Left colon (tissue), 2 donors: ENCODE results near the gene CRYBB1. TPM values are rescaled to one million over a fixed set of nuclear protein-coding genes. Genes with fewer than 3 reads are reported as not detected.

Experiments
- ATAC-seq: fragments of 200-7000 bp; cut with Tn5 transposase; one replicate; pipeline ENCODE4 v1.9.1; 2020; ENCODE audit warnings: mild to moderate bottlenecking, moderate library complexity
- DNase-seq, 2 donors: peaks; one replicate each; pipeline ENCODE4 v3.0.0-alpha.2; 2020
- intact Hi-C, 2 donors: fragments of 100-400 bp; cut with DNase I in 1 of 2; cut with micrococcal nuclease in 1 of 2; formaldehyde crosslinking; loops; one replicate each; pipeline versions ENCODE4 v1.11.2 to v1.14.0; 2022; cut with DNase I, micrococcal nuclease
- total RNA-seq, 2 donors: library from RNA; stranded (reverse); fragmentation: NEBNext Ultra II Directional; extraction: Animal tissue kit (Norgen Biotek cat#: 25700); gene quantifications; one replicate each; pipeline ENCODE4 v1.2.1, GENCODE V29; 2021
- donor health status: DM: no; HTN: no; CAD: no.
- donor health status: DM: yes; HTN: yes; CAD: no.

Gene CRYBB1
- total RNA-seq, 2 donors from 2014 or later = 0.36 TPM; not detected in 1

DNA sequence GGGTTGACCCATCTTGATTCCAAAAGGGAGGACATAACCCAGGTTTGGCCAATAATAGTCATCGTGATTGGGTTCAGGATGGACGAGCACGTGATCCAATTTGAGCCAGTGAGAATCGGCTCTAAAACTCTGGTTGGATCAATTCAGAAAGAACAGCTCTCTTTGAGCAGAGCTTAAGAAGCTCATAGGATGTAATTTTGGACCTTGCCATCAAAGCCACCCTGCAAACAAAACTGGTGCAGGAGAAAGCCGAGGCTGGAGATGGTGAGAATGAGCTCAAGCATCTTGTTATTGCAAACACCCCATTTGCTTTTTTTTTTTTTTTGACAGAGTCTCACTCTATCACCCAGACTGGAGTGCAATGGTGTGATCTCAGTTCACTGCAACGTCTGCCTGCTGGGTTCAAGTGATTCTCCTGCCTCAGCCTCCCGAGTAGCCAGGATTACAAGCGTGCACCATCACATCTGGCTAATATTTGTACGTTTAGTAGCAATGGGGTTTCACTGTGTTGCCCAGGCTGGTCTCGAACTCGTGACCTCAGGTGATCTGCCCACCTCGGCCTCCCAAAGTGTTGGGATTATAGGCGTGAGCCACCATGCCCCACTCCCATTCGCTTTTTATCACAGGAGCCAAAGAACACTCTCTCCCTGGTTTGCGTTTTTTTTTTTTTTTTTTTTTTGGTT is 25.7 kb upstream of the CRYBB1 start:
- ATAC-seq (no peak), DNase-seq (no peak)
- intact Hi-C loops = no loop called here

DNA sequence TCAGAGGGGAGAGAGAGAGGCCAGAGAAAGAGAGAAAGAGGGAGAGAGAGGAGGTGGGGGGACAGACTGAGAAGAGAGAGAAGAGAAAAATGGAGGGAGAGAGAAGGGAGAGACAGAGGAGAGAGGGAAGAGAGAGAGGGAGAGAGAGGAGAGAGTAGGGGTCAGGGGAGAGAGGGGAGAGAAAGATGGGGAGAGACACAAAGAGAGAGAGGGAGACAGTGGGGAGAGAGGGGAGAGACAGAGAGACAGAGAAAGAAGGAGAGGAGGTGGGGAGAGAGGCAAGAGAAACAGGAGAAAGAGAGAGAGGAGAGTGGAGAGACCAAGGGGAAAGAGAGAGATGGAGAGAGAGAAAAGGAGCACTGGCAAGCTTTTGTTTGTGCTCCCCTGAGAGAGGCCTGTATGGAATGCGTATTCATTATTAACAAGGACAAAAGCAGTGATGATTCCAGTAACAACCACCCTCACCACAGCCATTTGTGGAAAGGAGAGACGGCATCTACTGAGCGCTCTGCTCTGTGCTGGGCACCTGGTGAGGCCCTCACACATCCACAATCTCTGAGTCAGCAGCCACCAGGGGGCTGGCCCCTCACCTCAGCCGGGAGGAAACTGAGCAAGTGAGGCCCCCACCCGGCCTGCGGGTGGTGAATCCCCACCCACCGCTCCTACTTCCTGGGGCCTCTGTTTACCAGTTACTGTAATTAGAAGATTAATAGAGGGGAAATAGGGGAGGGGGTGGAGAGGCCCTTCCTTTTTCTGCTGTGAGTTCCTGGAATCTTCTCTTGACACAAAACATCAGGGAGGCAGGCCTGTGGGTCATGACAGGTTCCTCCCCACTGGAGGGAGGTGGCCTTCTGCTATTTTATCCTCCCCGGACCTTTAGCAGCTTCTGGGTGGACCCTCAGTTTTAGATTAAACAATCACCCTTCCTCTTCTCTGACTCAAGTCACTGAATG is 24.9 kb upstream of the CRYBB1 start:
- DNase-seq (peak in 1 of 2 donors; percentile 56), ATAC-seq (no peak)
- intact Hi-C loops = no loop called here

DNA sequence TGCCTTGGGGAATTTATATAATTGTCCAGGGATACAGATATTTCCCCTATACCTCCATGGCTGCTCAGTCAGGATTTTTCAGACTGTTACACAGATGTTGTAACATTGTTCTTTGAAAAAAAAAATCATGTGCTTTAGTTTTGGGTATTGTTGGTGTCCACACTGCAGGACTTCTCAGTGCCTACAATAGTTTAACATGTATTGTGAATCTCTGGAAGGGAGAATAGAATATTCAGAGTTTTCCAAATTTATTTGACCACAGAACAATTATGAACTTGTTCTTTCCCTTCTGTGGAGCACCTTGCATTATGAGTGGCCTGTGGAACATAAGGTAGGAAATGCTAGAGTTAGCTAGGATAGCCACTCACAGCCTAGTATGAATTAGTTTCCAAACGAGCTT is 18.5 kb upstream of the CRYBB1 start:
- intact Hi-C loops = no loop called here
- DNase-seq (no peak), ATAC-seq (no peak)

DNA sequence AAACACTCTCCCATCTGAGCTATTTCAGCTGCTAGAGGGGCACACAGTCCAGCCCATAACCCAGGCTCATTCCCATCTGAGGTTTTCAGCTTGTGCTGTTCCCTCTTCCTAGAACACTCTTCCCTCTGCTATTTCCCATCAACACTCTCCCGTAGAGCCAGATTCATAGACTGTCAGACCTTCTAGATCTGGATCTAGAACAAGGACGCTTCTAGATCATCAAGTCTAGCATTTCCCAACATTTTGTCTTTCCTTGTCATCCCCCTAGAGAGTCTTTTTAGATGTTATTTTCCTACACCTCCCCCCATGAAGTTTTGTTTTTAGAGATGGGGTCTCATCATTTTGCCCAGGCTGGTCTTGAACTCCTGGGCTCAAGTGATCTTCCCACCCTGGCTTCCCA is 17.3 kb upstream of the CRYBB1 start:
- intact Hi-C loops = no loop called here
- DNase-seq (no peak), ATAC-seq (no peak)

DNA sequence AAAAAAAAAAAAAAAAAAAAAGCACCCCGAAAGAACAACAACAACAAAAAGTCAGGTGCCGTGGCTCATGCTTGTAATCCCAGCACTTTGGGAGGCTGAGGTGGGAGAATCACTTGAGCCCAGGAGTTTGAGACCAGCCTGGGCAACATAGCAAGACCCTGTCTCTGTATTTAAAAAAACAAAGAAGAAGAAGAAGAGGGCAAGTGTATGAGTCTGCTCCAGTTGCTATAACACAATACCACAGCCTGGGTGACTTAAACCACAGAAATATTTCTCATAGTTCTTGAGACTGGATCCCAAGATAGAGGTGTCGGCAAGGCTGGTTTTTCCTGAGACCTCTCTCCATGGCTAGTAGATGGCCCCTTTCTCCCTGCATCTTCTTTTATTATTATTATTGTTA is 16.4 kb upstream of the CRYBB1 start:
- ATAC-seq (no peak), DNase-seq (no peak)
- intact Hi-C loops = no loop called here

DNA sequence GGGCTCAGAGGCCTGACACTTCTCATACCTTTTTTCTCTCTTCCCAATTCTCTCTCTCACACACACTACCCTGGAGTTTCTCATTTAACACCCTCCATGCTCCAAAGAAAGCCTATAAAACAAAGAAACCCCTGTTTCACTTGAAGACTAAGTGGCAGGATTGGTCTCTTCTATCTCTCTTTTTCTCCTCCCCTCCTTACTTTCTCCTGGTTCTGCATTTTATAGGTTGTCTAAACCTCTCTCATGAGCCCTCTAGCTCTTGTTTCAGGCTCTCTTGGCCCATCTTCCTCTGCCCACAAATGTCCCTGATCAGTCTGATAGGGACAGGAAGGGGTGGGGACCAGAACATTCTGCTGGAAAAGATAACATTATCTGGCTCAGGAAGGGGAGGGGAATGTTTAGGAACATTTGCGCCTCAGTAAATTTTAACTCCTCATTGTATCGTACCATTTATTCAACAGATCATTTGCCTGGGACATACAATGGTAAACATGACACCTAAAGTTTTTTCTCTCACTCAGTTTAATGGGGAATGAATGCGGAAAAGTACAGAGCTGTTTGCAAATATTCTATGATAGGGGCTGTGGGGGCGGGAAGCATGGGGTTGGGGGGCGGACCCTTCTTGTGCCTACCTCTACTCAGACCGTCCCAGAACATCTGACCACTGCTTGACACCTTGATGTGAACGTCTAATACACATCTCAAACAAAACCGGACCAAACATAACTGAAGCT is 14.8 kb upstream of the CRYBB1 start:
- DNase-seq = no peak
- ATAC-seq = no peak
- intact Hi-C loops = no loop called here

DNA sequence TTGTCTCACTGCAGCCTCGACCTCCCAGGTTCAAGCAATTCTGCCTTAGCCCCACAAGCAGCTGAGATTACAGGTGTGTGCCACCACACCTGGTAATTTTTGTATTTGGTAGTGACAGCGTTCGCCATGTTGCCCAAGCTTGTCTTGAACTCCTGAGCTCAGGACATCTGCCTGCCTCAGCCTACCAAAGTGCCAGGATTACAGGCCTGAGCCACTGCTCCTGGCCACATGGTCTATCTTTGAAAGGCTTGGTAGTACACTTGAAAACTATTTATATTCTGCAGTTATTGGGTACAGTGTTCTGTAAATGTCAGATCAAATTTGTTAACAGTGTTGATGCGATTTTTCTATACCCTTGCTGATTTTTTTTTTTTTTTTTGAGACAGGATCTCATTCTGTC is 13.5 kb upstream of the CRYBB1 start:
- intact Hi-C loops = no loop called here
- ATAC-seq (no peak), DNase-seq (no peak)

DNA sequence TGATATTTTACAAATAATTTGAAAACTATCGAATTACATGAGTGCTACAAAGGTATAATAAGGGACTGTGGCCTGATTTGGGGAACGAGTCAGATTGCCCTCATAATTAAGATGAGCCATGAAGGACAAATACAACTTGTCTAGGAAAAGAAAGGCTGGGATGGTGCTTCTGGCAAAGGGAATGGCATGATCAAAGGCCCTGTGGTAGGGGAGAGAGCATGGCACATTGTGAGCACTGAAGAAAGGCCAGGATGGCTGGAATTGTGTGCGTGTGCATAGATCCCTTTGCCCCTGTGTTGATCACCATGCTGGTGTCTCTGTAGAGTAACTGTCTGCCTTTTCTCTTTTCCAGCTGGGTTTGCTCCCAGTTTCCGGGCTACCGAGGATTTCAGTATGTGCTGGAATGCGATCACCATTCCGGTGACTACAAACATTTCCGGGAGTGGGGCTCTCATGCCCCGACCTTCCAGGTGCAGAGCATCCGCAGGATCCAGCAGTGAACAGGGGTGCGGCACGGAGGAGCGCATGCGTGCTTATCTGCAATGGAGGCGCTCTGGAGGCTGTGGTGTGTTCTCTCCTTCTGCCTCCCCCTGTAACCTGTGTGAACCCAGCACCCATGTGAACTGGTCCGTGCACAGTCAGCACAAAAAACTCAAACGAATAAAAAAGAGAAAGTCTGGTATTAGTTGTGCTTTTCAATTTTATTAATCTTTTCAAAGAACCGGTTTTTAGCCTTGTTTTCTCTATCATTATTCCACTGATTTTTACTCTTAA is 12.3 kb upstream of the CRYBB1 start:
- DNase-seq = no peak
- intact Hi-C loops = no loop called here

DNA sequence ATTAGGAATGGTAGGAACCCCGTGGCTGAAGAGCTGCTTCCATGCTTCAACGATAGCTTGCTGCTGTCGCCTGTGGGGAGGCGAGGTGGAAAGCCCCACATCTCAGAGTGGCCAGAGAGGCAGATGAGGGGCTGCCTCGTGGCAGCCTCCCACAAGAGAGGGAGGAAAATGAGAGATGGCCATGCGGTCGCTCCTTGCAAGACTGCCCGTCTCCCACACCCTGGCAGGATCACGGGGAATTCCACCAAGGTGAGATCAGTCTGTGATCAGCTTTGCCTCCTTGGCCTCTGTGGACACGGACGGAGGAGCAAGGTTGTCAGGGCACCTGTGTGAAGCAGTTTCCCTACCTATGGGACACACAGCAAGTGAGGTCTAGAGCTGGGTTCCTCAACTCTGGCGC is 7.0 kb upstream of the CRYBB1 start:
- intact Hi-C loops = no loop called here
- ATAC-seq (no peak), DNase-seq (no peak)

More for the DNA sequence above, 12.3 kb upstream of the CRYBB1 start:
- no peak for ATAC-seq

DNA sequence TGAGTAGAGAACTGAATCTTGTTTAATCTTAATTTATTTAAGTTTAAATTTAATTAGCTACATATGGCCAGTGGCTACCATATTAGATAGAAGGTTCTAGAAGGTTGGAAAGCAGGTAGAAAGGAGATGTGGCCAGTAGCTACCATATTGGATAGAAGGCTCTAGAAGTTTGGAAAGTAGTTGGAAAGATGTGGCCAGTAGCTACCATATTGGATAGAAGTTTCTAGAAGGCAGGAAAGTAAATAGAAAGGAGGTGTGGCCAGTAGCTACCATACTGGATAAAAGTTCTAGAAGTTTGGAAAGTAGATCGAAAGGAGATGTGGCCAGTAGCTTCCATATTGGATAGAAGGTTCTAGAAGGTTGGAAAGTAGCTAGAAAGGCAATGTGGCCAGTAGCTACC is 6.2 kb upstream of the CRYBB1 start:
- DNase-seq (no peak), ATAC-seq (no peak)
- intact Hi-C loops = no loop called here

DNA sequence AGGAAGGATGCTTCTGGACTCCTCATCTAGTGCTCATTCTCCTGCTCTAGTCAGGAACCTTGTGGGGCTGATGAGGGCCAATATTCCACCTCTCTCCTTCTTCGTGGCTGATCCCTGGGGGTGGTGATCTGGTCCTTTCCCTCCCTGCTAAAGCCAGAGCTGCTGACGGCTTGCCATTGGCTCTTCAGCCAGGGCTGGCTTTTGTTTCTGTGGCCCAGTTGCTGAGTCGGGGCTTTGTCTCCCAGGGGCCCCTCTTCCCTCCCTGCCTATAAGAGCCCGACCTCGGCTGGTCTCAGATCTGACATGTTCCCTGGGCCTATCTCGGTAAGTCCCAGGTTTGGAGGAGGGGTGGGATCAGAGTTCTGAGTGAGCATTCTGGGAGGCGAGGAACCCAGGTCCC is 3.8 kb upstream of the CRYBB1 start, which contains the start of gene CRYBA4:
CRYBA4 (plus strand) TSS at position 301 of the 400 bp plus-strand sequence. CDS start 634 bp downstream, outside the sequence.
- no peak for ATAC-seq
- DNase-seq = no peak
- intact Hi-C loops = no loop called here

DNA sequence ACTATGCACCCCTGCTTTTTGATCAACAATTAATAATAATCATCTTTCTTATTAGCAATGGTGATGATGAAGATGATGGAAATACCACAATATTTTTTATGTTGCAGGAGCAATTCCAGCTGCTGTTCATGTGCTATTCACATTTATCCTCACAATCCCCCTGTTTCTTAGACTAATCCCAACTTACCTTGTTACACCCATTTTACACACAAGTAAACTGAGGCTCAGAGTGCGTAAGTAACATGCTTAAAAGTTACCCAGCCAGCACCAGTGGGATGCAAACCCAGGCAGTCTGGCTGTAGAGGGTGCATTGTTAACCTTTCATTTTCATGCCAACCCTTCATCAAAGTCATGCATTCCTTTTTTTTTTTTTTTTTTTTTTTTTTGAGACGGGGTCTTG is 2.4 kb upstream of the CRYBB1 start:
- ATAC-seq = no peak
- DNase-seq = no peak
- intact Hi-C loops = no loop called here

DNA sequence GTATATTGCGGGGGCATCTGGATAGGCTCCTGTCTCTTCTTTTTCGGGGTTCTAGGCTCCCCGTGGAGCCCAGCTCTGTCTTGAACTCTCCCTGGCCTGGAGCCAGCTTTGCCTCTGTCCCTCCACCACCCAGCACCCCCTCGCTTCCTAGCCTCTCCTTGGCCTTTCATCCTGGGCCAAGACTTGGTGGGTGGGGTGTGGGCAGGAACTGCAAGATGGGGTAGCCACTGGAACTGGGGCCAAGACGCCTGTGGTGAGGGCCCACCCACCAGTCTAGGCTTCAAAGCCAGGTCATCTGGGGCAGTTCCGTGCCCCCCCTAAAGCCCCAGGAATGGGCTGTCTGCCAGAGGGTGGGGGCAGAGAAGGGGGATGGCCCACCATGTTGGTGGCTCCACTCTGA is 1.7 kb upstream of the CRYBB1 start:
- ATAC-seq (no peak), DNase-seq (no peak)
- intact Hi-C loops = no loop called here

DNA sequence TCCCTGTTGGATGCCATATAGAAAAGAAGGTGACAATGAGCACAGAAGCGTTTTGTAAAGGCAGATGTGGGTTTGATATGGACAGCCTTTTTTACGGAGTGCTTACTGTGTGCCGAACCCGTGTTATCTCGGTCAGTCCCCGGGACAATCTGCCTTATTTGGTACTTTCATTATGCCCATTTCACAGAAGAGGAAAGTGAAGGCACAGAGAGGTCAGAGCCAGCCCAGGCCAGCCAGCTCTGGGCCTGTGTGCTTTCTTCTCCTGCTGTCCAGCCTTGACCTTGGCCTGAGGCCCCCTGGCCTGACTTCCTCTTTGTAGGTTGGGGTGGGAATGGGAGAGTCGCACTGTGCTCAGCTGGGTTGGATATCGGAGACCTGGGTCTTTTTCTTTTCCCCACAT is 628 bp upstream of the CRYBB1 start:
- ATAC-seq = no peak
- intact Hi-C loops = no loop called here
- DNase-seq = no peak

DNA sequence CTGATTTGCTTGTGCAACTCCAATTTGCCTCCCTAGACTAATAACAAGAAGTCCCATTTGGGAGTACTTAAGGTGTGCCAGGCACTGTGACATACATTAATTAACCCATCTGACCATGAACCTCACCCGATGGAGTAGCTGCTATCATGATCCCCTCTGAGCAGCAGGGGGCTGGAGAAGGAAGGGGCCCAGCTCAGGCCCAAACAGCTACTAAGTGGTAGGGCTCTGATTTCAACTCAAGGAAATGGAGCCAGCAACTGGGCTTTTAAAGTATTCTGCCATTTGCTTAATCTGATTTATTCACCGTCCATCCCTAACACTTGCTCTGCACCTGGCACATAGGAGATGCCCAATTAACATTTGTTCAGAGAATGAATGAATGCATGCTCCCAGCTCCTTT is 1.2 kb downstream of the CRYBB1 start:
- intact Hi-C loops = no loop called here
- DNase-seq (no peak), ATAC-seq (no peak)

DNA sequence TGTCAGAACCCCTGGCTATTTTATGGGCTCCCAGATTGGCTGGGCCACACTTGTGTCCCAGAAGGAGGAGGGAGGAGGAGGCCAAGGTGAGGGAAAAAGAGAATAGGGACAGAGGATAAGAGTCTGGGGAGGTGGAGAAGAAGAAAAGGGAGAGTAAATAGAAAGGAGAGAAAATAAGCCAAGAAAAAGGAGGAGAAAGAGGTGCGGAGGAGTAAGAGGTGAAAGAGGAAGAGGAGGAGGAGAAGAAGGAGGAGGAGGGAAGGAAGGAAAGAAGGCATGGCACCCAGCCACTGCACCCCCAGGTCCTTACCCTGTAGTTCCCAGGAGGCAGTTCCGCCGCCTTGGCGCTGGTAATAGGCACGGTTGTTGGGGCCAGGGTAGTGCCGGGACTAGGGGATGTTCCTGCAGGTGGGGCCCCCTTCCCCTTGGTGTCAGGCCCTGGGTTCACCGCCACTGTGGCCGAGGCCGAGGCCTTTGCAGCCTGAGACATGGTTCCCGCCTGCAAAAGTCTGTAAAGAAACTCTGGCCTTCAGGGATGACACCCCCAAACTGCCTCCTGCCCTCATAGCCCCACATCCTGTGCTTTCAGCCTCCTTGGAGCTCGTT is 1.9 kb downstream of the CRYBB1 start:
- DNase-seq (no peak), ATAC-seq (no peak)
- intact Hi-C loops = no loop called here

DNA sequence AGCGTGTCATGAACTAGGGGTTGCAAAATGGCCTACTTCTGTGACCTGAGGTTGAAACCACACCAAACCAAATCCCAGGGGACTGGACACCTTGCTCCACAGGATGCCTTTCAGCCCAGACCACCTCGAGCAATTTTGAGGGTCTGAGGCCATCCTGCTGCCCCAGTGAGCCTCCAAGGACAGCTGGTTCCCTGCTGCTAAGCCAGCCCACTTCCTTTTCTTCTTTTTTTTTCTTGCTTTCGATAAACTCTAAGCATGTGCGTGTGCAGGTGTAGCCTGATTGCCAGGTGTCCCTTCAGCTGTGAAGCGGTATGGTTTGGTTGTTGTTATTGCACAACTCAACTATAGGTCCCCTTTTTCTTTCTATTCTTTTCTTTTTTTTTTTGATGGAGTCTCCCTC is 2.7 kb downstream of the CRYBB1 start:
- peak in 1 of 2 donors; percentile 36 for DNase-seq
- ATAC-seq = no peak
- intact Hi-C loops = no loop called here

DNA sequence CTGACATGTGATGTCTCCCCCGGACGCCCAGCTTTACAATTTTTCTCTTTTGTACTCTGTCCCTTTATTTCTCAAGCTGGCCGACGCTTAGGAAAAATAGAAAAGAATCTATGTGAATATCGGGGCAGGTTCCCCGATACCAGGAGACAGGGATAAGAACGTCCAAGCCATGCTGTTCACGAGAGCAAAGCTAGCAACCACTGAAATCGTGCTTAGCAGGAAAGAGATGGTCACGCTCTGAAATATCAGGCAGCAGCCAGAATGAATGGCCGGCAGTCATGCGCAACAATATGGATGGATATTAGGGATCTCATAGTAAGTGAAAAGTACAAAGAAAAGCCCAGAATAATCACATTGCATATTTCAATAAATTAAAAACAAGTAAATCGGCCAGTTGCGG is 3.5 kb downstream of the CRYBB1 start:
- DNase-seq = no peak
- ATAC-seq = no peak
- intact Hi-C loops = no loop called here
